ENCODE results near the gene MRM3.
"Not testable (repeated sequence)": the region's sequence is repeated elsewhere in the genome, so short reads cannot be mapped to it uniquely, and the experiment has no call there.

Gene MRM3

GRCh38 chr17:797236-797840 is 15.2 kb downstream of the MRM3 start:
- no peak for DNase-seq

GRCh38 chr17:798246-798645 is 16.1 kb downstream of the MRM3 start:
- no peak for DNase-seq

GRCh38 chr17:799261-799660 is 17.1 kb downstream of the MRM3 start:
- no peak for DNase-seq

DNA sequence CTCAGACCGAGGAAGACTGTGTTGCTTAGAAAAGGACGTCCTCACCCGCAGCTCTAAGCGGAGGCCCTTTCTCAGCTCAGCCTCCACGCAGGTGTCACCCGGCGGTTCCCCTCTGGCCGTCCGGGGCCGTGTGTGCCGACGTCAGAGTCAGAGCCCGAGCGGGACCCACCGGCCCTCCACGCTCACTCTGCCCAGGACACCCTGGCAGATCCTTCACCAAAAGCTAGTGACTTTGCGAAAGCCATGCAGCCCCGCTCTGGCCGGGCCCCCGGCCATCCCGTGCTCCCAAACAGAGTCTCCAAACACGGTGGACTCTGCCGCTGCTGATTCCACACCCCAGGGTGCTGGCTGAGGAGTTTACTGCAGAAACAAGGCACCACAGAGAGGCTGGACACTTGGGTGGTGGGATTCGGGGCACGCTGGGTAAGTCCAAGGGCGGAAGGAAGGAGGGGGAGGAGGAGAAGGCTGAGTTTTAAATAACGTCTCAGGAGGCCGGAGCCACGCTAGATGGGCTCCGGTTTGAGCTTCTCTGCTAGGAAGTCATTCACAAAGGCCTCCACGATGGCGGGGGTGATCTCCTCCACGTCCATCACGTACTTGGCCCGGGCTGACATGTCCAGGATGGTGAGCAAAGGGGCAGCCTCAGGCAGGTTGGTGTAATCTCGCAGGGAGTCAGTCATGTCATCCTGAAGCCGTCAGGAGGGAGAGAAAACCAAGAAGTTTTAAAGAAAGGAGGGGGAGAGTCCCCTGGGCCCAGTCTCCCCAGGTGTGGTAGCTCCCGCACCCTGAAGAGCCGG is 18.5 kb downstream of the MRM3 start:
- no peak for DNase-seq

DNA sequence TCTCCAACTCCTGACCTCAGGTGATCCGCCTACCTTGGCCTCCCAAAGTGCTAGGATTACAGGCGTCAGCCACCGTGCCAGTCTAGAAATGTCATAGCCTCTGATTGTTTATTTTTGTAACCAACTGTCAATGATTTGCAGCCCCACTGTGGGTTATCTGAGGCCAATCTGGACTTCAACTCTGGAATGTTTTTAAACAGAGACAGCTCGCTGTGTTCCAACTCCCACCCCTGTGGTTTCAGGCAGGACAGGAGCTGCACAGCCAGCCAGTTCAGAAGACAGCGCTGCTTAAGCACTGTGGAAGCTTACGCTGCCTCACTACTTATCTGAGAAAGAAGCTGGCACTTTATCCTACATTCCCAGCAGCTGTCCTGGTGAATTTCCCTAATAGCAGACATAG is 19.5 kb downstream of the MRM3 start:
- no peak for DNase-seq

DNA sequence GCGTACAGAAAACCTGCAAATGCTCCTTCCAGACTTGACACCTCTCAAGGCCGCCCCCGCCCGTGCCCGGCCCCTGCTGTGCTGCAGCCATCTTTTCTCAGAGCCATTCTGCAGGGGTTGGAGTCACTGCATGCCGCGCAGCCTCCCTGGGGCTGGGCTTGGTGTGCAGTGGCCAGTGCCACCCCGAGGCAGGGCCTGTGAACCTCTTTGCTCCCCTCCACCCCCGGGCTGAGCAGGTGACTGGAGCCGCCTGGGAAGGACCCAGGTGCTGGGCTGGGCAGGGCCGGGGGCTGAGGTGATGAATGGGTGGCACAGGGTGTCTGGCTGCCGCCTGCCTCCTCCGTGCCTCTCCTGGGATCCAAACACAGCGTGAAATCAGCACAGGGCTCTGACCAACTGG is 20.3 kb downstream of the MRM3 start:
- DNase-seq = no peak

DNA sequence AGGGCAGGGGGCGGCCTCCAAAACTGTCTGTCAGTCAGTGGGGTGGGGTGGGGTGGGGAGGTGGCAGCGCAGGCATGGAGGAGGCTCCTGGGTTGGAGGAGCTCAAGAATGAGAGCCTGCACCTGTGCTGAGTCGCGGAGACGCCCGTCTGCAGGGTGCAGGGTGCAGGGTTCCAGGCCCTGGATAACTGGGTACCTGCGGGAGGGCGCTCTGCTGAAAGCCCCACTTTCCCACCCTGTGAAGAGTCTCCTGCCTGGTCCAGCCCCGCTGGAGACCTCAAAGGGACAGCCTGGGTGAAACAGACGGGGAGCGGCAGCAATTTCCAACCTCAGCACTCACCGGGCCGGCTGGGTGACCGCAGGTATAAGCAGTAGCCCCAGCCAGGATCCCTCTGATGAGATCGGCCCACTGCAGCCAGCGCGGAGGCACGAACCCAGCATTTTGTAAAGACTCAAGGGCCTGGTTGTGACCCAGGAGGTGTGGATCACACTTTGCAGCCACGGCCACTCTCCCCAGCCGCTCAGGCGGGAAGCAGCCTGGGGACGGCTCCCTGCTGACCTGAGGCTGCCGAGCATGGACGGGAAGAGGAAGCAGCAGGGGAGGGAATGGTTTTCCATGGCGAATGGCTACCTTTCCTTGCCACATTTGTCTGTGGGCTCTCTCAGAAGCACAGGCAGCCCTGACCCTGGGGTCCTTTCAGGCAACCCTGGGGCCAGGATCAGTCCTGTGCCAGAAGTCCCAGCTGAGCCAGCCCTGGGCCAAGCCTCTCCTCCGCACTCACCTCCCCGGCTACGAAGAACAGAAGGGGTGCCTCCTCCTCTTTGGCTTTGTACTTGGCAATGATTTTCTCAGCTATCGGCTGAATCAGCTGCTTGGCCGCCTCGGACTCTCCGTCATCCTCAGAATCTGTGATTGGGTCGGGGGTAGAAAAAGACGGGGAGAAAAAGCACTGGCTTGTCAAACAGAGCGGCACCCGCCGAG is 21.0 kb downstream of the MRM3 start:
- no peak for DNase-seq

DNA sequence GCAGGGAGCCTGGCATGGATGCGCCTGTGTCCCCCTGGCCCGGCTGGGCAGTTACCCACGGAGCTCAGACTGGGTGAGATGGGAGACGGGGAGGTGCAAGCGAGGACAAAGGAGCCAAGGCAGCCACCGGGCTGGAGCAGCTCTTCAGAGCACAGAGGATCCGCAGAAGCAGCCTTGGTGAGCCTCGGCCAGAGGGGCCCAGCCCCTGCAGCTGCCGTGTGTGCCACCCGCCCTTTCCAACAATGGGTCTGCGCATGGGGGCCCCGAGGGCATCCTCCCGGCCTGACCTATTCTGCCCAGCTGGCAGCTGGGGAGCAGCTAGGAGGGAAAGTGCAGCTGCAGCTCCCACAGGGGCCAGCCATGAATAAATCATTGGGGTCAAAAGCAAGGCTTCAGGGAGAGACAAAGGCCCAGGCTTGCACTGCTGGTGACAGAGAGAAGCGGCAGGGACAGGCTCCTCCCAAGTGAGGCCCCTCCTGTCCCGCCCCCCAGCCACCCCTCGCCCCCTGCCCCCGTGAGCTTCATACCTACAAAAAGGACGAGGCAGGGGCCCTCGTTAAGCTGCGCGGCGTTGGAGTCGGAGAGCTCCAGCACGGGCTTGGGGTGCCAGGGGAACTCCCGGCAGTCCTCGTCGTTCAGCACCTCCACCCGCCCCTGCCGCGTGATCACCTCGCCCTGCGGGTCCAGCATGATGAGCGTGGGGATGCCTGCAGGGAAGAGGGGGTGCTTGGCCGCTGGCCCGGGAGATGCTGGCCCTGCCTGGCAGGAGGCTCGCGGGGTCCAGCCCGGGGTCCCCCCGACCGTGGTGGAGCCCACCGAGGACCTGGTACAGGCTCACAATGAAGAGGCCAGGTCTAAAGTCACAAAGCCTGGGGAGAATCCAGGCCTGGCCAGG is 22.6 kb downstream of the MRM3 start:
- no peak for DNase-seq

GRCh38 chr17:805886-806285 is 23.7 kb downstream of the MRM3 start:
- DNase-seq = not testable (repeated sequence)

DNA sequence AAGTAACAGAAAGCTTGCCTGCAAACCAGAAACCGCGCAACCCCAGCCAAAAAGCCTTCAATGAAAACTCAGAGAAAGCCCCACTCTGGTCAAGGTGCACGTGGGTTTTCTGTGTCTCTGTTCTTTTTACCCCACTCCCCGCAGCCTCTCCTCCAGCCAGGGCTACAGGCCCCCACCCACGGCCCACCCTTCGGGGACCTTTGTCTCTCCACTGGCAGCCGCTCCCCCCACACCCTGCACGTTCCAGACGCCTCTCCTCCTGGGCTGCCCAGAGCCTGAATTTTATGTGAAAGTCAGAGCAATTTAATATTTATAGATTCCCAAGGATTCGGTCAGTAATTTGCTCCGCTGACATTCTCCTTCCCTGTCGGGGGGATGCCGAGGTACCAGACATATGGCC is 24.2 kb downstream of the MRM3 start:
- DNase-seq = no peak

GRCh38 chr17:806781-807522 is 24.8 kb downstream of the MRM3 start:
- DNase-seq = no peak

DNA sequence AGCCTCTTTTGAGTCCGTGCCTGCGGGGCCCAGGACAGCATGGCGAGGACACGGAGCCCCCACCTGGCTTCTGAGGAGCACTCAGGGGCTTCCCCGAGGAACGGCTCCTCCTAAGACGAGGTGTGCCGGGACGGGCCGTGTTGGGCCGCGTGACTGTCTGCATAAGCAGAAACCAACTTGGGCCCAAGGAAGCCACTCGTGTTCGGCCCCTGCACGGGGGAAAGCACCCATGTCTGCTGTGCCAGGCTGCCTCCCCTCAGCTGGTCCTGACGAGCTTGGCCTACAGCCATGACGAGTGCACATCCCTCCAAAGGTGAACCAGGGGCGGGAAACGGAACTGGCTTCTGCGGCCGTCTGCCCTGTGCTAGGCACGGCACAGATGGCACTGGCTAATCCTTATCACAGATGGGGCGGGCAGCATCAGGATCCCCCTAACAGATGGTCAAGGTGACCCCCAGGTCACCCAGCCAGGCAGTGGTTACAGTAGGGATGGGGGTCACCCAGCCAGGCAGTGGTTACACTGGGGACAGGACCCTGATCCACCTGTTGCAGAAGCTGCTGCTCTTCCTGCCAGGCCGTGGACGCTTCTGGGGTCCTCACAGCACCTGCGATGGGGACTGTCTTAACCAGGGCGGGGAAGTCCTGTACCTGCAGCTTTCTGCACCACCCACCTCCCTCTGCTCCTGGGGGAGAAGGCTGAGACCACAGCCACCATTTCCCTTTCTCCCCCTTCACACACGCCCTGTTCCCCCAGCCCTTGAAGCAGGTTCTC is 25.6 kb downstream of the MRM3 start:
- DNase-seq = no peak

GRCh38 chr17:811051-811784 is 29.1 kb downstream of the MRM3 start:
- DNase-seq = no peak

- no peak for DNase-seq
These were observed 30.6 kb downstream of the MRM3 start for GRCh38 chr17:812638-813204.

GRCh38 chr17:814371-814770 is 32.2 kb downstream of the MRM3 start:
- no peak for DNase-seq

DNA sequence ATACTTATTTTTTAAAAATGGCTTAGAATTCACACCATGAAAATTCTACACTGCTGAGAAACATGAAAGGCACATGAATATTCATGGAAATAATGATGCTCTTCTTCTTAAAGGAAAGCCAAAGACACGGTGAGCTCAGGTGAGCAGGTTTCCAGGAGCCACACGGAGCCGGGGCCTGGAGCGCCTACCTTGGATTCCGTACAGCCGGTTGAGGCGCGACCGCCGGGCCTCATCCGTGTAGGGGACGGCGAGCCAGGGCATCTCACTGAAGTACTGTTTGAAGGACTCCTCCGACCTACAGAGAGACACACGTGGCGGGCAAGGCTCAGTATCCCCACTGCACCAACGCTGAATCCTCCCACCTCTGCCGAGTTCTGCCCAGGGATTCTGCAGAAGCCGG is 37.1 kb downstream of the MRM3 start:
- DNase-seq = no peak

DNA sequence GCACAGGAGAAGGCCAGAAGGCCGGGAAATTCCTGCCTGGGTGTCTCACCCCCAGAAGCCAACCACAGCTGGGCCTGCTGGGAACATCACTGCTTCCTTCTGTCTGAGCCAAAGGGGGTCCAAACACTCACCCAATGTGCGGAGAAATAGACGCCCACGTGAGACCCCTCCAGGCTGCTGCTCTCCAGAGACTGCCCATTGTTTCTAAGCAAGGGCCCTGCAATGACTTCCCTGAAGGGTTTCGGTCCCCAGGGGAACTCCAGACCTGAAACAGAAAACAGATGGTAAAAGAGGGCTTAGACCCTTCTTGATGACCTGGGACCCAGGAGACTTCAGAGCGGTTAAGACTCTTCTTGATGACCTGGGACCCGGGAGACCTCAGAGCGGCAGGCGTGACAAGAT is 41.3 kb downstream of the MRM3 start:
- no peak for DNase-seq

DNA sequence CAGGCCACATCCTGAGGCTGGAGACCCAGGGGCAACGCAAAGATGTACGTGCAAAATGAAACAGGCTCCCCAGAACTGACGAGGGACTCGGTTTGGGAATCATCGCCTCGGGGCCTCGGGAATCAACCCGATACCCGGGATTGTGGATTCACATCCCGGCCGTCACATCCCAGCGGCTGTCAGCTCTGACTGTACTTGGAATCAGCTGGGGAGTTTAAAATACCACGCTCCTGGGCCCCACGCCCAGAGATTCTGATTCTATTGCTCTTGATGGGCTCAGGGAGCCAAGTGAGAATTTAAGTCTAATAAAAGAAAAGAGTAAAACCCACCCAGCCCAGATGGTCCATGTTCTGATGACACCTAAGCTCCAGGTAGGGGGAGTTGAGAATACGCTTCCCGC is 42.2 kb downstream of the MRM3 start:
- no peak for DNase-seq

GRCh38 chr17:825216-825615 is 43.1 kb downstream of the MRM3 start:
- no peak for DNase-seq

- DNase-seq = no peak
These were observed 44.6 kb downstream of the MRM3 start for GRCh38 chr17:826778-827177.
